Measurements from ENCODE around the gene RBCK1.

Gene RBCK1

GRCh38 chr20:478010-478948 is 70.2 kb downstream of the RBCK1 start:
- no peak overlapping the region for H3K4me3 Mint-ChIP-seq
- no peak for DNase-seq
- no peak for ATAC-seq

GRCh38 chr20:478949-479429 is 70.9 kb downstream of the RBCK1 start:
- DNase-seq (peak; percentile 28 to 34), ATAC-seq (peak; percentile 85)
- Mint-ChIP-seq H3K27ac (peak overlapping the region in 1 of 2 donors; percentile 53), H3K4me3 (no peak overlapping the region), H3K27me3 (no peaks in the 10 kb centered on the region), H3K4me1 (peaks cover 40% of the 10 kb centered on the region), H3K9me3 (no peaks in the 10 kb centered on the region)

More at GRCh38 chr20:478010-478948, 70.2 kb downstream of the RBCK1 start:
- peak overlapping the region in 1 of 2 donors; percentile 53 for H3K27ac Mint-ChIP-seq
- peaks cover 40% of the 10 kb centered on the region for H3K4me1 Mint-ChIP-seq
- no peaks in the 10 kb centered on the region for H3K9me3 Mint-ChIP-seq
- H3K27me3 Mint-ChIP-seq = no peaks in the 10 kb centered on the region

- Mint-ChIP-seq H3K27ac (no peak overlapping the region), H3K4me3 (no peak overlapping the region), H3K4me1 (peaks cover 40% of the 10 kb centered on the region), H3K27me3 (no peaks in the 10 kb centered on the region), H3K9me3 (no peaks in the 10 kb centered on the region)
- ATAC-seq (peak; percentile 17), DNase-seq (no peak)
These were observed 71.4 kb downstream of the RBCK1 start for GRCh38 chr20:479487-479886.

- no peak for DNase-seq
- H3K9me3 Mint-ChIP-seq = no peaks in the 10 kb centered on the region
- ATAC-seq = no peak
- H3K4me1 Mint-ChIP-seq = peaks cover 40% of the 10 kb centered on the region
- no peak overlapping the region for H3K4me3 Mint-ChIP-seq
- H3K27me3 Mint-ChIP-seq = no peaks in the 10 kb centered on the region
- H3K27ac Mint-ChIP-seq = no peak overlapping the region
These were observed 71.9 kb downstream of the RBCK1 start for GRCh38 chr20:480044-480443.

GRCh38 chr20:481167-481566 is 73.1 kb downstream of the RBCK1 start:
- ATAC-seq = peak; percentile 54
- Mint-ChIP-seq H3K4me3 (no peak overlapping the region), H3K9me3 (no peaks in the 10 kb centered on the region), H3K4me1 (peaks cover 36% of the 10 kb centered on the region), H3K27ac (peak overlapping the region in 1 of 2 donors; percentile 86), H3K27me3 (no peaks in the 10 kb centered on the region)
- DNase-seq = no peak
